ENCODE results near the gene CISTR. TPM values are rescaled to one million over a fixed set of nuclear protein-coding genes. Genes with fewer than 3 reads are reported as not detected.

CISTR gene
- total and polyA plus RNA-seq, 2 experiments from 2014 or later = not detected

- Histone ChIP-seq H3K4me1 (ENCODE audit: insufficient read depth) (peaks cover 42% of the 10 kb centered on the region), H3K27ac (ENCODE audit: low read depth) (no peak overlapping the region), H3K79me2 (replicated peaks; ENCODE audit: insufficient read depth) (no peaks in the 10 kb centered on the region), H4K20me1 (replicated peaks; ENCODE audit: insufficient read depth) (no peaks in the 10 kb centered on the region), H3F3A (replicated peaks; ENCODE audit: low read depth) (0 out of 2 replicates have a peak, but pooled peaks cover 8% of the 10 kb centered on the region), H3K4me2 (peak overlapping the region; percentile 65), H3K27me3 (ENCODE audit: insufficient read depth) (peaks cover 86% of the 10 kb centered on the region), H3K36me3 (ENCODE audit: insufficient read depth) (no peaks in the 10 kb centered on the region), H2AFZ (no peak overlapping the region), H3K4me3 (no peak overlapping the region), H3K9me2 (ENCODE audit: insufficient read depth) (no peaks in the 10 kb centered on the region)
- H3K27me3 Mint-ChIP-seq (ENCODE audit: insufficient read depth, low read depth, poor library complexity) = peaks cover 21% of the 10 kb centered on the region
- DNase-seq (ENCODE audit: low spot score) (no peak), ATAC-seq (no peak)
- peak overlapping the region; percentile 15; the same call in 1 of the 3 replicates for H3K4me3 Mint-ChIP-seq
- H3K9me3 Mint-ChIP-seq = no peaks in the 10 kb centered on the region; the same call in 2 of the 3 replicates
- TF ChIP-seq JUNB (IDR thresholded peaks at IDR 0.05; ENCODE audit: unreplicated experiment) (no peak), NANOG (IDR thresholded peaks at IDR 0.05; ENCODE audit: borderline replicate concordance) (no peak), ZNF331 (CRISPR knock-in tag; IDR thresholded peaks at IDR 0.05; ENCODE audit: low read depth) (no peak), REST (IDR thresholded peaks at IDR 0.05; ENCODE audit: unreplicated experiment) (no peak), STAT1 (IDR thresholded peaks at IDR 0.05; ENCODE audit: unreplicated experiment) (no peak), ETS1 (IDR thresholded peaks at IDR 0.05) (no peak), POLR2AphosphoS5 (IDR thresholded peaks at IDR 0.05; ENCODE audit: low read depth) (no peak), ZNF114 (CRISPR knock-in tag; IDR thresholded peaks at IDR 0.05) (no peak), CTCF (conservative IDR thresholded peaks at IDR 0.05; ENCODE audit: low read depth in 2 of 2) (no peak), ZNF462 (CRISPR knock-in tag; IDR thresholded peaks at IDR 0.05) (no peak), EZH2phosphoT487 (IDR thresholded peaks at IDR 0.05; ENCODE audit: unreplicated experiment) (no peak), CREB1 (CRISPR knock-in tag; IDR thresholded peaks at IDR 0.05; ENCODE audit: low read depth) (no peak), EZH2 (IDR thresholded peaks at IDR 0.05; ENCODE audit: low read depth, unreplicated experiment) (no peak)
- H3K4me1 Mint-ChIP-seq = peaks cover 21% of the 10 kb centered on the region
- no peak overlapping the region for H3K27ac Mint-ChIP-seq
- H3K36me3 Mint-ChIP-seq (ENCODE audit: low read depth) = no peaks in the 10 kb centered on the region
Observed at GRCh38 chr12:53758081-53758729, 6.4 kb upstream of the CISTR start.

Measured in GM23338 (cell line).